Endothelial cell of umbilical vein (primary cell): ENCODE results near the gene AKAP6.
A peak's percentile ranks its signal among the peaks of the same experiment; 100 is the strongest.

ENCODE experiments used
- CTCF ChIP-seq, 2 donors: IDR thresholded peaks; 1 replicate in 1 of 2; 2 replicates in 1 of 2; pipeline ENCODE4 v1.5.1; 2011; ENCODE audit warnings: low read length in 2 of 2, mild to moderate bottlenecking in 2 of 2, moderate library complexity in 2 of 2, control low read depth in 1 of 2, inconsistent platforms in 1 of 2, low read depth in 1 of 2; ENCODE audit not compliant: insufficient read depth in 1 of 2; ENCODE audit errors: extremely low read depth in 1 of 2
- EZH2 ChIP-seq: IDR thresholded peaks from 2 replicates; pipeline ENCODE4 v1.6.1; 2012; ENCODE audit warnings: borderline replicate concordance, low read depth, mild to moderate bottlenecking, moderate library complexity, low read length, inconsistent platforms; ENCODE audit not compliant: severe bottlenecking
- FOS ChIP-seq: IDR thresholded peaks from 2 replicates; pipeline ENCODE4 v1.6.1; 2011; ENCODE audit warnings: mild to moderate bottlenecking, low read length, moderate library complexity, borderline replicate concordance; ENCODE audit not compliant: insufficient read depth
- GATA2 ChIP-seq: IDR thresholded peaks from 2 replicates; pipeline ENCODE4 v1.7.0; 2011; ENCODE audit warnings: low read depth, mild to moderate bottlenecking, moderate library complexity, mixed read lengths, low read length; ENCODE audit not compliant: insufficient read length, insufficient read depth
- JUN ChIP-seq: IDR thresholded peaks from 2 replicates; pipeline ENCODE4 v1.6.1; 2011; ENCODE audit warnings: borderline replicate concordance, low read depth; ENCODE audit not compliant: insufficient read length, insufficient read depth
- MAX ChIP-seq: IDR thresholded peaks from 2 replicates; pipeline ENCODE4 v1.6.1; 2011; ENCODE audit not compliant: insufficient read depth, insufficient read length
- MYC ChIP-seq: IDR thresholded peaks from one replicate; pipeline ENCODE4 v1.6.1; 2011; ENCODE audit warnings: mild to moderate bottlenecking, low read depth, low read length
- POLR2A ChIP-seq: IDR thresholded peaks from 2 replicates; pipeline ENCODE4 v1.6.1; 2012; ENCODE audit warnings: low read depth, mild to moderate bottlenecking, control low read depth, low read length
- POLR2AphosphoS5 ChIP-seq: IDR thresholded peaks from 2 replicates; pipeline ENCODE4 v1.6.1; 2012; ENCODE audit warnings: low read depth, mild to moderate bottlenecking, control low read depth, low read length, moderate library complexity; ENCODE audit not compliant: insufficient read depth

DNA sequence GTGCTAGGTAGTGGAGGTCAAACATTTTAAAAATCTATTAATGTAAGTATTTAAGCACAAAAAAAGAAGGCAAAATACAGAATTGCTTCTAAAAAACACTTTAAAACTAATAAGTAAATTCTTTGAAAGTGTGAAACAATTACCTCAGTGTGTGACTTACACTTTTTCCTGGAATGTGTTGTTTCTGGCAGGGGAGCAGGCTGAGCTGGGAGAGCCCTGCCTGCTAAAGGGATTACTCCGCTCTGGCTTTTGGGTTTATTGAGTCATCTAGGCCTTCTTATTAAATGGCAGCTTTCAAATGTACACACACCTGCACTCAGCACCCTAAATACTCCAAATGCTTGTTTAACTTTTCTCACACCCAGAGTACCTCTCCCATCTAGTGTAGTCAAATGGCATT, 279.8 kb downstream of the AKAP6 start:
- TF ChIP-seq MYC (no peak), CTCF (IDR thresholded peaks at IDR 0.05; ENCODE audit: extremely low read depth in 1 of 2, insufficient read depth in 1 of 2, low read depth in 1 of 2, low read length in 2 of 2) (no peak), POLR2AphosphoS5 (no peak), POLR2A (no peak), JUN (no peak), MAX (no peak), EZH2 (no peak), FOS (peak; percentile 52), GATA2 (no peak)
